GM12875 (cell line): ENCODE results near the gene UBE2D2.
"Not testable (repeated sequence)": the region's sequence is repeated elsewhere in the genome, so short reads cannot be mapped to it uniquely, and the experiment has no call there.

Experiments
- H3K4me3 ChIP-seq: one replicate; pipeline ENCODE4 v1.5.1; 2011; ENCODE audit warnings: low read depth, low read length, control low read depth
- CTCF ChIP-seq: IDR thresholded peaks from 2 replicates; pipeline ENCODE4 v1.5.1; 2011; ENCODE audit warnings: low read depth, mild to moderate bottlenecking, control low read depth, inconsistent platforms, low read length, moderate library complexity, borderline replicate concordance; ENCODE audit not compliant: insufficient read depth

The UBE2D2 gene

GRCh38 chr5:139601429-139601828 is 40.3 kb downstream of the UBE2D2 start:
- TF ChIP-seq CTCF, result no peak
- H3K4me3 ChIP-seq, result no peak overlapping the region

GRCh38 chr5:139601948-139602347 is 40.8 kb downstream of the UBE2D2 start:
- H3K4me3 ChIP-seq, result not testable (repeated sequence)

GRCh38 chr5:139605887-139606286 is 44.7 kb downstream of the UBE2D2 start:
- no peak for TF ChIP-seq CTCF
- no peak overlapping the region for H3K4me3 ChIP-seq

GRCh38 chr5:139611703-139612584 is 50.8 kb downstream of the UBE2D2 start:
- H3K4me3 ChIP-seq, result no peak overlapping the region
- TF ChIP-seq CTCF, result no peak

- H3K4me3 ChIP-seq, result no peak overlapping the region
- no peak for TF ChIP-seq CTCF
Measured at GRCh38 chr5:139619861-139620260, 58.7 kb downstream of the UBE2D2 start.

- H3K4me3 ChIP-seq, result not testable (repeated sequence)
Measured at GRCh38 chr5:139625398-139625797, 64.3 kb downstream of the UBE2D2 start.

- H3K4me3 ChIP-seq, result no peak overlapping the region
- TF ChIP-seq CTCF, result no peak
Measured at GRCh38 chr5:139630855-139631254, 69.7 kb downstream of the UBE2D2 start.

- no peak for TF ChIP-seq CTCF
- no peak overlapping the region for H3K4me3 ChIP-seq
Measured at GRCh38 chr5:139631520-139632165, 70.5 kb downstream of the UBE2D2 start.
